CD4-positive, alpha-beta T cell treated with Interleukin-6 for 4 hours (primary cell): ENCODE measurements around the gene SFI1.
A peak's percentile ranks its signal among the peaks of the same experiment; 100 is the strongest.
"Not testable (repeated sequence)": the region's sequence is repeated elsewhere in the genome, so short reads cannot be mapped to it uniquely, and the experiment has no call there.

Source experiments
- DNase-seq: peaks from one replicate; pipeline ENCODE4 v3.0.0-alpha.2; 2020; ENCODE audit warnings: mixed read lengths

Gene SFI1

DNA sequence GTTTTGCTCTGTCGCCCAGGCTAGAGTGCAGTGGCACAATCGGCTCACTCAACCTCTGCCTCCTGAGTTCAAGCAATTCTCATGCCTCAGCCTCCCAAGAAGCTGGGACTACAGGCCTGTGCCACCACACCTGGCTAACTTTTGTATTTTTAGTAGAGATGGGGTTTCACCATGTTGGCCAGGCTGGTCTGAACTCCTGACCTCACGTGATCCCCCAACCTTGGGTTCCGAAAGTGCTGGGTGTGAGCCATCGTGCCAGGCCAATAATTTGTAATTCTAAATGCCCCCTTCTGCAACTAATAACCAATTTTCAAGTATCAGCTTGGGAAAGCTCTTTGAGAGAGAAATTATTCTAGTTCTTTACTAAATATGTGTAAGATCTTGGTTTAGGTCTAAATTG is 3.0 kb upstream of the SFI1 start:
- DNase-seq: not testable (repeated sequence)

- no peak for DNase-seq
Observed at GRCh38 chr22:31495343-31495742, 993 bp upstream of the SFI1 start.

- DNase-seq: peak; percentile 60
Observed at GRCh38 chr22:31496735-31497146, 405 bp downstream of the SFI1 start.

GRCh38 chr22:31497148-31497938 is 1.0 kb downstream of the SFI1 start:
- peak; percentile 47 for DNase-seq

DNA sequence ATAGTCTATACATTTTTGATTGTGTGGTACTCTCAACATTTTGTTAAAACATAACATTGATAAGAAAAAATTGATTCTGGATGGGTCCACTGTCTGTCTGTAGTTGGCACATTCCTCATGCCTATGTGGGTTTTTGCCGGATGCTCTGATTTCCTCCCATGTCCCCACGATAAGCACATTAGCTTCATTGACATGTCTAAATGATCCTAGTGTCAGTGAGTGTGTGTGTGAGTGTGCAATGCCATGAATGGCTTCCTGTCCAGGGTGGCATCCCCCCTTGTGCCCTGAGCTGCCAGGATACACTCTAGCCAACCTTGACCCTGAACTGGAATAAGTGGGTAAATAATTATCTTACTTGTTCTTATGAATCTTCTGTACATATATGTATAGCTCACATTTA is 5.4 kb downstream of the SFI1 start:
- no peak for DNase-seq

GRCh38 chr22:31503211-31503964 is 7.1 kb downstream of the SFI1 start:
- DNase-seq: no peak

- DNase-seq: no peak
Observed at GRCh38 chr22:31504282-31504681, 7.9 kb downstream of the SFI1 start.

DNA sequence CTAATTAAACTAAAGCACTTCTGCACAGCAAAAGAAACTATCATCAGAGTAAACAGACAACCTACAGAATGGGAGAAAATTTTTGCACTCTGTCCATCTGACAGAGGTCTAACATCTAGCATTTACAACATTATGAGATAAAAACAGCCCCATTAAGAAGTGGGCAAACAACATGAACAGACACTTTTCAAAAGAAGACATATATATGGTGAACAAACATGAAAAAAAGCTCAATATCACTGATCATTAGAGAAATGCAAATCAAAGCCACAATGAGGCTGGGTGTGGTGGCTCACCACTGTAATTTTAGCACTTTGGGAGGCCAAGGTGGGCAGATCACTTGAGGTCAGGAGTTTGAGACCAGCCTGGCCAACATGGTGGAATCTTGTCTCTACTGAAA is 11.2 kb downstream of the SFI1 start:
- not testable (repeated sequence) for DNase-seq

- DNase-seq: no peak
Observed at GRCh38 chr22:31508536-31508935, 12.2 kb downstream of the SFI1 start.

GRCh38 chr22:31509061-31509762 is 12.9 kb downstream of the SFI1 start:
- DNase-seq: no peak

- no peak for DNase-seq
Observed at GRCh38 chr22:31520051-31520450, 23.7 kb downstream of the SFI1 start.

GRCh38 chr22:31524132-31524531 is 27.8 kb downstream of the SFI1 start:
- not testable (repeated sequence) for DNase-seq

DNA sequence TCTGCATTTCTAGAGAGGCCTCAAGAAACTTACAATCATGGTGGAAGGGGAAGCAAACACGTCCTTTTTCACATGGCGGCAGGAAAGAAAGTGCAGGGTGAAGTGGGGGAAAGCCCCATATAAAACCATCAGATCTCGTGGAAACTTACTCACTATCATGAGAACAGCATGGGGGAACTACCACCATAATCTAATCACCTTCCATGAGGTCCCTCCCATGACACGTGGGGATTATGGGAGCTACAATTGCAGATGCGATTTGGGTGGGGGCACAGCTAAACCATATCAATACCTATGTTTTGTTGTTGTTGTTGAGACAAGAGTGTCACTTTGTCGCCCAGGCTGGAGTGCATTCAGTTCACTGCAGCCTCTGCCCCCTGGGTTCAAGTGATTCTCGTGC is 29.9 kb downstream of the SFI1 start:
- no peak for DNase-seq

GRCh38 chr22:31530823-31531195 is 34.5 kb downstream of the SFI1 start:
- DNase-seq: no peak

GRCh38 chr22:31532060-31532459 is 35.7 kb downstream of the SFI1 start:
- no peak for DNase-seq

DNA sequence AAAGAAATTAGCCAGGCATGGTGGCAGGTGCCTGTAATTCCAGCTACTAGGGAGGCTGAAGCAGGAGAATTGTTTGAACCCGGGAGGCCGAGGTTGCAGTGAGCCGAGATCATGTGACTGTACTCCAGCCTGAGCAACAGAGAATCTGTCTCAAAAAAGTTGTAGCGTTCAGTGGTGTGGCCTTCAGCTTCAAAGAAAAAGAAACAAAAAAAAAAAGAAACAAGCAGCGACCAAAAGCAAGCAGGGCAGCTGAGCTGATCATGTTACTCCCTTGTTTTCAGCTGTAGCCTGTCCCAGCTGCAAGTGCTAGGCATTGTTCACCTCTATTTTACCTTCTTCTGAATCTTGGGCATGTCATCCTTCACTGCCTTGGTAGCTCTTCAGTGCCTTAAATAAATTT is 37.0 kb downstream of the SFI1 start:
- no peak for DNase-seq

DNA sequence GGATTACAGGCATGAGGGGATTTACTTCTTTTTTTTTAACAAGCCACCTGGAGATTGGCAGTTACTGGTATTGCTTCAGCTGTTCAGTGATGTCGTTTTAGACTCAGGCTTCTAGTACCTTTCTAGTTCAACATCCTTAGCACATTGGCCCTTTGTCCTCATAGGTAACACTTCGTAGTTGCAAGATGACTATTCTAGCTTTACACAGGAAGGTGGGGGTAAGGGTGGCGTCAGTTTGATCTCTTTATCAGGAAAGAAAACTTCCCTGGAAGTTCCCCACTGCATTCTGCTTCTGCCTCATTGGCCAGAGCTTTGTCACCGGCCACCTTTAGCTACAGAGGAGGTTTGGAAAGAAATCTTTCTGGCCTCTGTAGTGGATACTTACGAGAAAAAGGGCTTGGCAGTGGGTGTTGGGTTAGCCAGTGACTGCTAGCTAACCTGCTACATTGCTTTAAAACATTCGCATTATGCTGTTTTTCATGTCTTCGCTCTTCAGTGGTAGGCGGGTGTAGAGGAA is 40.7 kb downstream of the SFI1 start:
- DNase-seq: no peak

DNA sequence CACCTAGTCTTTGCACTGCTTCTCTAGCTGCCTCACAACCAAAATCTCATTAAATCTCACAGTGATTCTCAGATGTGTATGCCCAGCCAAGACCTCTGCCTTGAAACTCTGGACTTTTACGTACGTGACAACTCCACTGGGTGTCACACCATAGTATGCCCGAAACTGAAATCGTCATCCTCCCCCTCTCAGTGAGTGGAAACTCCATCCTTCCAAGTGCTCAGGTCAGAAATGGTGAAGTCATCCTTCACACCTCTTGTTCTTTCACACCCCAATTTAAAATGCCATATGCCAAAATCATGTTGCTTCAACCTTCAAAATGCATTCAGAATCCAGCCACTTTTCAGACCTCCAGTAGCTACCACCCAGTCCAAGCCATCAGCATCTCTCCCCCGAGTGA is 42.5 kb downstream of the SFI1 start:
- no peak for DNase-seq

- DNase-seq: not testable (repeated sequence)
Observed at GRCh38 chr22:31540166-31540565, 43.8 kb downstream of the SFI1 start.

- no peak for DNase-seq
Observed at GRCh38 chr22:31540966-31541365, 44.6 kb downstream of the SFI1 start.

DNA sequence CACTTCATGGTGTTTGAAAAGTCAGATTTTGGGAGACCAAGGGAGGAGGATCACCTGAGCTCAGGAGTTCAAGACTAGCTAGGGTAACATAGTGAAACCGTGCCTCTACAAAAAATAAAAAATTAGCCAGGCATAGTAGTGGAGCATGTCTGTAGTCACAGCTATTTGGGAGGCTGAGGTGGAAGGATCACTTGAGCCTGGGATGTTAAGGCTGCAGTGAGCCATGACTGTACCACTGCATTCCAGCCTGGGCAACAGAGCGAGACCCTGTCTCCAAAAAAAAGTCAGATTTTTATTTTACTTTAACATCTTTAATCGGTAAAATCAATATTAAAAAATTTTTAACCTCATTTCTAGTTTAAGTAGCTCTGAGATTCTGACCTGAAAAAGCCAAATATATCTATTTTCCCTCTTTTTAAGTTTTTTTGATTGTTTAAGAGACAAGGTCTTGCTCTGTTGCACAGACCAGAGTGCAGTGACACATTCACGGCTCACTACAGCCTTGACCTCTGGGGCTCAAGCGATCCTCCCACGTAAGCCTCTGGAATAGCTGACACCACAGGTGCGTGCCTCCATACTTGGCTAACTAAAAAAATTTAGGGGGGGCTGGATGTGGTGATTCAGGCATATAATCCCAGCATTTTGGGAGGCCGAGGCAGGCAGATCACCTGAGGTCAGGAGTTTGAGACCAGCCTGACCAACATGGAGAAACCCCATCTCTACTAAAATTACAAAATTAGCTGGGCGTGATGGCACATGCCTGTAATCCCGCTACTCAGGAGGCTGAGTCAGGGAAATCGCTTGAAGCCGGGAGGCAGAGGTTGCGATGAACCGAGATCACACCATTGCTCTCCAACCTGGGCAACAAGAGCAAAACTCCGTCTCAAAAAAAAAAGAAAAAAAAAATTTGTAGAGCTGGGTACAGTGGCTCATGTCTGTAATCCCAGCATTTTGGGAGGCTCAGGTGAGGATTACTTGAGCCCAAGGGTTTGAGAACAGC is 48.4 kb downstream of the SFI1 start:
- no peak for DNase-seq

GRCh38 chr22:31550871-31551370 is 54.6 kb downstream of the SFI1 start:
- DNase-seq: no peak
